HG02623 (cell line): ENCODE data around the gene THSD7A.

ENCODE experiments used
- ATAC-seq: cut with Tn5 transposase; IDR thresholded peaks from one replicate; pipeline ENCODE4 v1.9.1; 2021; ENCODE audit warnings: moderate library complexity; ENCODE audit not compliant: unreplicated experiment

The THSD7A gene

DNA sequence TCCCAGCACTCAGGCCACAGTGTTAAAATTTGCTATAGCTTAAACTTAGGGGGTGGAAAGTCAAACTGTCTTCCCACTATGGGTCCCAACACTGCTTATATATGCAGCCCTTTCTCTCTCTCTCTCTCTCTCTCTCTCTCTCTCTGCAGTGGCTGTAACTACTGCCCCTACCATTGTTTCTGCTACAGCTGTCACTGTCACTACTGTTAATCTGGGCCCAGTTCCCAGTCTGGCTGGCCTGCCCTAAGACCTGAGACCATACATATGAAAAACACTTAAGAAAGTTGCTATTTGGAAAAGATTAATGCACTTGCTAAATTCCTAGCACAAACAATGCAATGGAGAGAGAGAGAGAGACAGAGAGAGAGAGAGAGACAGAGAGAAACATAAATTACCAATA is 78.6 kb downstream of the THSD7A start:
- no peak for ATAC-seq

DNA sequence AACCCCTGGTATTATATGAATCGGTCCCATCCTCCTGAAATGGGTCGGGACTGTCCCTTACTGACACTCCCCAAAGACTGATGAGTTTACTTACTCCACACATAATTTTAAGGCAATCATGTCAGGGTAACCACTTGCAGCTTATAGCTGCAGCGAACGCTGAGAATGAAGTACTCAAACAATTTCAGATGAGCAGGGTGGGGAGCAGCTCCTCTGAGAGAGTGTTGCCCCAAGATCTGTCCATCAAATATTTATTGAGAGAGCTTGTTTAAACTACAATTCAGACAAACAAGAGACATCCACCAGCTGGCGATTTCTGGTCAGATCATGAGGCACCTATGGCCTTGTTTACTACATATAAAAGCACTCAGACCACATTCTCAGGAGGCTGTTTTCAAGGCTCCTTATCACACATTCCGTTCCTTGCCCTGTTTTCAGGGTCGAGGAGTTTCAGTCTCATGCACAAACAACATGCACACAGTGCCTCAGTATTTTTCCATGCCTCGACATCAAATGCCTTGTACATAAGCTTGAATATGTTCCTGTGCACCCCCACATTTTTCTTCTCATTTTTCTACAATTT is 80.1 kb downstream of the THSD7A start:
- ATAC-seq = no peak

DNA sequence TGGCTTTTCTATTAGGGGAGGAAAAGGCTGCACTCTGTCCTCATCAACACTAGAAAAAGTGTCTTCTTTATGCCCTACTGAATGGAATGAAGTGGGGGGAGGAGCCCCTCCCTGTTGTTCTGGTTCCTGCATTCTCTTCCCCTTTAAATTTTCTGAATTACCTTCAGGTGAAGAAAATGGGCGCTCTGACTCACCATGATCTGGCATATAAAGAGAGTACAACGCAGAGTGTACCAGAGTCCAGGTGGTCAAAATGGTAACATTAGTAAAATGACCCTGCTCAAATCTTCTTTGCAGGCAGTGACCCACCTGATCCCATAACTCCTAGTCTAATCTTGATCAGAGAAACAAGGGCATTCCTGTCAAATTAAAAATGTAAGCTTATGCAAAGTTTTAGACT is 80.7 kb downstream of the THSD7A start:
- ATAC-seq = no peak

DNA sequence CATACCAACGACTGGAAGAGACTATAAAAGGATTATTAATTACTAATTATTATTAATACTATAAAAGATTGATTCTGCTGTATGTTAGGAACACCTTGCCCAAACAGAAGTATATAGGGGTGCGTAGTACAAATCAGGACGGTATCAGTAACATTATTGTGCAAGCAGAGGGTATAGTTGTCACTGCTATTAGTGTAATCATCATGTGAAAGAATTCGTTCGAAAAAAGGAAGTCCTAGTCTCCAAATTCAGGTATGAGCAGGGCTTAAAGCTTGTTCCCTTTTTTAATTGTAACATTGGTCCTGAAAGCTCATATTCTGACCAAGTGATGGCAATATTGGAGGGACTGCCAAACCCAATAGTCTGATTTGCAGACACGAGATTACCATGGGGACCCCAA is 81.8 kb downstream of the THSD7A start:
- ATAC-seq = no peak

DNA sequence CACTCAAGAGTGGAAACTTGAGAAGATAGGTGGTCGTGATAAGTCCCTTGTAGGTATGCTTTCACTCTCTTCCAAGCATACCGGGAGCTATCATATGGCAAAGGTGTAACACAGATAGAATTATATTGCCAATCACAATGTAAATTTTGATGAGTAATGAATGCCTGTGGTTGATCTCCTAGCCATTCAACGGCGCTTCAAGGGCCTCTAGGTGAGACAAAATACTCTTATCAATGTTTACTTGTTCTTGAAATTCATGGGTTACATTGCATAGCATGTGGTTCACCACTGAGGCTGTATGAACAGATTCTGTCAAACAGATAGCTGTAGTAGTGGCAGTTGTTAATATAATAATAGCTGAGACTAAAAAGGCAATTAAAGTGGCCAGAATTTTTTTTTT is 82.4 kb downstream of the THSD7A start:
- ATAC-seq = no peak

DNA sequence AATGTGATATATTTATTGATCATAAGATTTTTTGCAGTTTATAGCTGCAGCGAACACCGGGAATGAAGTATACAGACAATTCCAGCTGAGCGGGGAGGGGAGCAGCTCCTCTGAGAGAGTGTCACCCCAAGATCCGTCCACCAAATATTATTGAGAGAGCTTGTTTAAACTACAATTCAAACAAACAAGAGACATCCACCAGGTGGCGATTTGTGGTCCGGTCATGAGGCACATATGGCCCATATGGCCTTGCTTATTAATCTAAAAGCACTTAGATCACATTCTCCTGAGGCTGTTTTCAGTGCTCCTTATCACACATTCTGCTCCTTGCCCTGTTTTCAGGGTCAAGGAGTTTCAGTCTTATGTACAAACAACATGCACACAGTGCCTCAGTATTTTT is 83.1 kb downstream of the THSD7A start:
- no peak for ATAC-seq

DNA sequence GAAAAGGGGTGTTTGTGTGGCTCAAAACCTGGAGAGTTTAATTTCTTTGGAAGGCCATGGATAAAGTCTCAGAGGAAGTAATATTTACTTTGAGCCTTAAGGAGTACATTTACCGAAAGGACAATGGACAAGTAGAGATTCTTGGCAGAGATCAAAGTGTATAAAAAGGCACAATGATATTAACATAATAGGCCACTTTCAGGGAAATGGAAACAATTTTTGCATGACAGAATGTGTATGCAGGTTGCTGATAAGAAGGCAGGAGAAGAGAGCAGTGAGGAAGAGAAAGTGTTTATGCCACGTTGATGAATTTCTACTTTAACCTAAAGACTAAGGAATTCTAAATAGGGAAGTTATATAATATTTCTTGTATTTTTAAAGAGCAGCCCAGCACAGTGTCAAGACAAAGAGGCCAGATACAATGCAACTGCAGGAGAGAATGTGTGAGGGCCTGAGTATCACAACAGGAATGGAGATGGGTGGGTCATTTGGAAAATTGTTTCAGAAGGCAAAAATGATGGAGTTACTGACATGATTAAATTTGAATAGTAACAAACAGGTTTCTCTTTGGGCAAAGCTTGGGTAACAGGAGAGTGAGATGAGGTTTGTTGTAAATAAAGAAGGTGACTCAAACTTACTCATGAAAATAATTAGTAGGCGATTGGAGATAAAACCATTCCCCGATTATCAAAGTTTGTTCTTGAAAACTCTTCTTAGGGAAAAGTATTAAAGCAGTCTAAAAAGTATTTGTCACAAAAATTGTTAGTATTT is 84.1 kb downstream of the THSD7A start:
- ATAC-seq = no peak

DNA sequence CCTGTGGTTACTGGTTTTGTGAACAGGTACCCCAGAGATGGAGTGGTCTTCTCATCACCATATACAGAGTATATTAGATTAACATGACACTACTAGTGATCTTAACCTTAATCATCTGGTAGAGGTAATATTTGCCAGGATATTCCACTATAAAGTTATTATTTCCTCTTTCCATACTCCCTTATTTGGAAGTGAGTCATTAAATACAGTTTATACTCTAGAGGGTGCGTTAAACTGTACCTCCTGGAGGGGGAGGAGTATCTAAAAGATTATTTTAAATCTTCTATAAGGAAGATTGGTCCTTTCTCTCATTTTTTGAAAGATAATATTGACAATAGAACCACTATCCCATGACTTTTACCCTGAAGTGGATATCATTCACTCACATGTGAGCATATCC is 85.4 kb downstream of the THSD7A start:
- no peak for ATAC-seq

DNA sequence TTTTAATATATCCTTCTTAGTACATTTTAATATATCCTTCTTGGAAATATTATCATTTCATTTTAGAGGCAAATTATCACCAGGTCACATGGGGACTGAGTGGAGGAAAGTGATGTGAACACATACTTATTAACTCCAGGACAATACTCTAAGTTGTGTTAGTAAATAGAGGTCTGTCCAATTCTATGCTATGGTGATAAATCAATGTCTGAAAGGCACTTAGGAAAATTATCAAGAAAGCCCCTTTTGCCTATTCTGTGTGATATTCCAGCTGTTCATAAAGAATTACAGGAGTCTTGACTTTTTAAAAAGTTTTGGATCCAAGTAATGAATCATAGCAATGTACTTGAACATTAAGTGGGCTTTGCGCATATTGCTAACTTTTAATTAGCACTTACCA is 88.5 kb downstream of the THSD7A start:
- ATAC-seq = no peak

DNA sequence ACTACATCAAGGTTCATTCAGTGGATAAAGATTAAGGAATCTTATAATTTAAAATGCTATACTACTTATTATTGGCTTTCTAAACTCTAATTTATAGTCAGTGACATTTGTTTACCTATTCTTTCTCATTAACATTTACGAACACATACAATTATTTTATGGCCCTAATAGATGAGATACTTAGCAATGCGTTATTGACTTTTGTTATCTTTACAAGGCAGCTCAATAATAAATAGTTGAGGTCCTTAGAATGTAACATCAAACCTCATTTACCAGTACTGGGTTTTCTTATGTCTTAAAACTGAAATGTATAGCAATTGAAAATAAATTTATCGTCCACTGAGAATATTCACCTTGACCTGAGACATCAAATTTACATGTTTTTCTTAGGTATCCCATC is 89.0 kb downstream of the THSD7A start:
- ATAC-seq = no peak

DNA sequence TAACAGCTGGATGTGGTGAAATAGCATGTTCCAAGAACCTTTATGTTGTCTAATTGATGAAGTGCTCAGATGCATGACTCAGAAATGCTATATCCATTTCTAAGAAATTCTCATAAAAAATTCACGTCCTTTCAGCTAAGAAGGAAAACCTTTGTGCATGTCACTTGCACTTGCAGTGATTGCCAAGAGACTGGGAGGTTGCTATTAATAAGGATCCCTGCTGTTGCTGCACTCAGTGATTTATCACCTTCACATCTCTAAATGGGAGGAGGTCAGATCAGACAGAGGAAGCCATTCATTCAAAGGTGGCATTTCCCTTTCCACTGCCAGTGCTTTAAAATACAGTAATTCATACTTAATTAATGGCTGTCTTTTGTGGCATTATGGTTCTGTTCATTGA is 89.5 kb downstream of the THSD7A start:
- no peak for ATAC-seq

DNA sequence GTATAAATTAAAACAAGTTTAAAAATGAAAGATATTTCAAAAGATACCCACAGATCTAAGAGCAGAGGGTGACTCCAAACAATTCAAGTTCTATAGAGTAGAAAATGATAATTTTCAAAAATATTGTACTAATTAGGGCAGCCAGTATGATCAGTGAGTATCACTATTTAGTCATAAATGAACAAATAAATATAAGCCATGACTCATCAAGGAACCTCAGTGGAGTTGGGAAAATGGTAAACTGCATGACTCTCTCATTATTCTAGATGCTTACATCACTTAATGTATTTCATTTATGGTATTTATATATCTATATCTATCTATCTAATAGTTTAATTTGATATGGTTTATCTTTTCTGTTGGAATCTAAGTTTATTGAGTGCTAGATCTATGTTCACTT is 94.3 kb downstream of the THSD7A start:
- ATAC-seq = no peak

DNA sequence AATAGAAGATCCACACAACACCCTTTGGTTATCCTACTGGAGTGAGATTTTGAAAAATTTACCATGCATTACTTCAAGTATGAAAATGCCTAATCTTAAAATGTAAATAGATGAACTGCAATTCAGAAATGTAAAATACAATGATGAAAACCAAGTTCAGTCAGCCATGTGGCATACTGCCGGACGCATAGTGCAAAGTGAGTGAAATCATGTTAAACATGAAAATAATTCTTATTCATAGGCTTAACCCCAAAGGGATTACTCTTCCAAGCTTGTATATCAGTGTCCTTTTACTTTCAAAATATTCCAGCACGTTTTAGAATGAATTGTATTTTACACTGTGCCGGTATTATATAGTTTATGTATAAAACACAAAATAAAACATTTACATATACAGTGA is 99.8 kb downstream of the THSD7A start:
- no peak for ATAC-seq

DNA sequence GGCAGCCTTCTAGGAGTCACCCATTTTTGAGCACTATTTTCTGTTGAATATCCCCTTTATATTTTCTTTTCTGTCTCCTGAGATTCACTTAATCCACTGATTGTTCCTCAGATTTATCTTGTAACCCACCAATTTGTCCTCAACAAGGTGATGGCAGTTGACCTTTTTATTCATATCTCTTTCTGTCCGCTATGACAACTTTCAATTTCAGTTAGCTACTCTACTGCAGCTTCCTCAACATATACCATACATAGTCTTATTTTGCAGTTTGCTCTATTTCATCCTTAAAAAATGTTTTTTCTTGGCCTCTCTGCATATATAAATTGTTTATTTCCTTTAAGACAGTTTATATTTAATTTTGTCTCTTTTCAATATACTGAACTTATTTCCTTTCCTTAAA is 101.3 kb downstream of the THSD7A start:
- ATAC-seq = no peak

DNA sequence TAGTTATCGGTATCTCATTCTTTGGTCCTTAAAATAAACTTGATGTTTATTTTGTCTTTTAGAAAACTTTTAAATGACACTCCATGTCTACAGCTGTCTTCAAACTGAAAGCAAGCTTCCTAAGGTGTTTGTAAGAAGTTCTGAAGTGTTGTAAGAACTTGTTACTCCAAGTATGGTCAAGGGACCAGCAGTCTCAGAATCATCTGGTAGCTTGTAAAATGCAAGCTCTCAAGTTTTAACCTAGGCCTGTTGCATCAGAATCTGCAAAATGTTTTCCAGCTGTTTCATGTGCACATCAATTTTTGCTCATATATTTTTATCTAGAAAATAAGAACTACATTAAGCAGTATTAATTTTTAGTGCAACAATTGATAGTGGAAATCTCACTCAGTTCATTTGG is 104.1 kb downstream of the THSD7A start:
- ATAC-seq = no peak

DNA sequence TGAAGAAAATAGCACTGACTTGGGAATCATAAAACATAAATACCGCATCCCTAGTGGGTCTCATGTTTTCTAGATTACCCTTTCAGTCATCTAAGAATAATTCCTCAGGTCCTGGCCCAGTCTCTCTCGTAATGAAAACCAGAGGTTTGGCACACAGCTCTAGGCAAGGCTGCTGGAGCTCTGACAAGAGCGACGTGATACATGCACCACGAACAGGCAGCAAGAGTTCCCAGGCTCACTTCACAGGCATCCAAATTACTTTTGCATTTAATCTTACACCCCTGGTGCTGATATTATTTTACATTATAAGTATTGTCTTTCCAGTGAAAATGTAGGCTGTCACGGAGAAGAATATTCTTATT is 105.2 kb downstream of the THSD7A start:
- ATAC-seq = no peak

DNA sequence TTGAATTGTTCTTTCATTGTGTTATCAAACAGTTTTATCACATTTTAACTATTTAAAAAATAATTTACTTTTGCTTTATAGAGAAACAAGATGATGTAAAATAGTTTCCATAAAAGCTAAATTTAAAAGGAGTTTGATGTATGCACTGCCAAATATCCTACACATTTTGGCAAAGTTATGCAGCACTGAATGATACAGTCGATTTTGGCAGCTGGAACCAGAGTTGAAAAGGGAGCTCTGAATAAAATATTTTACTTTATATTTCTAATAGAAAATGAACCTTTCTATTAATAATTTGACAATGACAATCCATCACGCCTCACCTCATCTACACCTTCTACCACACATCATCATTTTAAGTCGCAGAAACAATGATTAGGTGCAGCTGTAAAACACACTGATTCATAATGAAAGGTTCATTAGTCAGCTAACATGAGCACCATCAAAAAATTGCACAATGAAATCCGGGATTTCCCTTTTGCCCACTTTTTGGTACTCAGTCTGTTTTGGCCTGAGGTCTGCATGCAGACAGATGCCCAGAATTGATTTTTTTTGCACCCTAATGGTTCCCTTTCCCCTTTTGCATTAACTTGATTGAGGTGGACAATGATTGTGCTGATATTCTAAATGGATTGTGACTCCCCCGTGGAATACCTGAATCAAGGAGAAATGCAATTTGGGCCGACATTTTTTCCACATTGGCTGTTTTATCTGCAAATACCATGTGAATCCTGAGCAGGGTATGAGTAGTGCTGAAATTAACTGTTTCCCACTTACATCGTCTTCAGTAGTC is 105.8 kb downstream of the THSD7A start:
- no peak for ATAC-seq

DNA sequence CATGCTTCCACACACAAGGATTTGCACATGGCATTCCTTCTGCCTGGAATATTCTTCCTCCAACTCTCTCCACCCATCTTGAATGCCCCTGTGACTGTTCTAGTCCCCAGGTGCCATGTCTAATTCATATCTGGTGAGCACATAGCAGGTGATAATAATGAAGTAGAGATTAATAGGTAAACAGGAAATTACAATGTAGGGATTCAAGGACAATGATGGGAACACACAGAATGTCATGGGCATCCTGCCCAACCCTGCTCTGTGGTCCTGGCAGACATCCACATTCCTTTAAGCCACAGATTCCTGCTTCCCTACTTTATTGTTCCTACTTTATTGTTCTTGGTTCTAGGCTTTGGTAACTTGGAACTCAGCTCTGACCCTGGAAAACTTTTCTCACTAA is 115.8 kb downstream of the THSD7A start:
- ATAC-seq = no peak

DNA sequence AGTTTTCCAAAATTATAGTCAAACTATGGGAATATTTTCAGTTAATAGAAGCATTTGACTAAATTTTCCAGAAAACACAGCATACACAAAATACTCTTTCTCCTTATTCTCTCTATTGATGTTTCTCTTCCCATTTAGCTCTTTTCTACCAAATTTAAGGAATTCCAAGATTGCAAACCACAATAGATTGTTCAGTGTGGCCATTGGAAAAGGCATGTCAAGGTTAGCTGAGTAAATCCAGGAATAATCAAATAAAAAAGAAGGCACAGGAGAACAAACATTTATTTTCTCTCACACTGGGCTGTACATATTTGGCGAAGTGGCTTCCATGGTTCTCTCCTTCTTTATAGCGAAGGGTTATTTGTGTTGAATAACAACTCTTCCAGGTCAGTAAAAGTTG is 117.3 kb downstream of the THSD7A start:
- no peak for ATAC-seq

DNA sequence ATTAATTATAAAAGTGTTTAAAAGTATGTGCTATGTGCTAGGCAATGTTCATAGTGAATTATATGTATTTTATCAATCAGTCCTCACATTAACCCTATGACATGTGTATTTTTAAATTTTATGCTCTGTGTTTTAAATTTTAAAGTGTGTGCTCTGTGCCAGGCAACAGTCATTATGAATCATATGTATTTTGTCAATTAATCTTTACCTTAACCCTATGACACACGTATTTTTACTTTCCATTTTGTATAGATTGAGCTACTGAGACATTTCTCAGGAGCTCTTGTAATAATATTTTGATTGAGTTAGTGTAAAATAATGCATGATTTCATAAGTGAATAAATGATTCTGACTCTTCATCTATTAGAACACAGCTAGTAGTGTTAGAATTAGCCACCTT is 117.8 kb downstream of the THSD7A start:
- ATAC-seq = no peak

DNA sequence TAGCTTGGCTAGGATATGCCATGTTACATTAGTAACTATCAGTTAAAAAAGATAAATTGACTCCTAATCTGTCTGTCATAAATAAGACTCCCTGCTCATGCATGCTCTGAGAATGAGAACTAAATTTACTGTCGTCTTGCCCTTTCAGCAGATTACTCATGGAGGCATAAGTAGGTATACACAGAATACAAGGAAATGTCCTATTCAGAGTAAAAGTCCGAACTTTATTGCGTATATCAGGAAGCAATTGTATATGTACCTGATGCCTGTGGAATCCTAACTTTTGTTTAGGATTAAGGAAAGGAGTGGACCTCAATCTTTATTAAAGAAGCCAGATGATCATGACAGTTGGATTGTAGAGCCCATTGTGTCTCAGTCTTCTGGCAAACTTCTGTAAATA is 118.6 kb downstream of the THSD7A start:
- no peak for ATAC-seq

DNA sequence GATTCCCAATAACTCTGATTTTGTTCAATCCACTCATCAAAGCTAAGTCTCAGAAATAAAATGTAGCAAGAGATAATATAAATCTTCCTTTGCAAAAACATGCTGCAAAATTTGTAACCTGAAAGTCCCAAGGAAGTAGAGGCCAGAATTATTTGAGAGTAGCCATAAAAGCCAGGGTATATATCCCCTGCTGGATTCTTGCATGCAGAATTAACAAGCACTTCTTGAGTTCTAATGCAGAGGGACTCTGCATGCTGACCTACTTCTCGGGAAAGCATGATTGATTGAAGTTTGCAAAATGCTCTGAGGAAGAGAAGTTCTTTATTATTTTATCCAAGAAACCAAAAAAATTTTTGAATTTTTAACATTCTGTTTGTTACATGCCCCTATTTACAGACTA is 121.6 kb downstream of the THSD7A start:
- no peak for ATAC-seq
